Bone marrow (tissue), 2 donors: Measurements from ENCODE around the gene NAPEPLD.
"Not testable (repeated sequence)": the region's sequence is repeated elsewhere in the genome, so short reads cannot be mapped to it uniquely, and the experiment has no call there.

Experiments
- DNase-seq, 2 donors: peaks; one replicate each; lab custom pipeline; 2025; lab: John Stamatoyannopoulos, UW

The NAPEPLD gene

DNA sequence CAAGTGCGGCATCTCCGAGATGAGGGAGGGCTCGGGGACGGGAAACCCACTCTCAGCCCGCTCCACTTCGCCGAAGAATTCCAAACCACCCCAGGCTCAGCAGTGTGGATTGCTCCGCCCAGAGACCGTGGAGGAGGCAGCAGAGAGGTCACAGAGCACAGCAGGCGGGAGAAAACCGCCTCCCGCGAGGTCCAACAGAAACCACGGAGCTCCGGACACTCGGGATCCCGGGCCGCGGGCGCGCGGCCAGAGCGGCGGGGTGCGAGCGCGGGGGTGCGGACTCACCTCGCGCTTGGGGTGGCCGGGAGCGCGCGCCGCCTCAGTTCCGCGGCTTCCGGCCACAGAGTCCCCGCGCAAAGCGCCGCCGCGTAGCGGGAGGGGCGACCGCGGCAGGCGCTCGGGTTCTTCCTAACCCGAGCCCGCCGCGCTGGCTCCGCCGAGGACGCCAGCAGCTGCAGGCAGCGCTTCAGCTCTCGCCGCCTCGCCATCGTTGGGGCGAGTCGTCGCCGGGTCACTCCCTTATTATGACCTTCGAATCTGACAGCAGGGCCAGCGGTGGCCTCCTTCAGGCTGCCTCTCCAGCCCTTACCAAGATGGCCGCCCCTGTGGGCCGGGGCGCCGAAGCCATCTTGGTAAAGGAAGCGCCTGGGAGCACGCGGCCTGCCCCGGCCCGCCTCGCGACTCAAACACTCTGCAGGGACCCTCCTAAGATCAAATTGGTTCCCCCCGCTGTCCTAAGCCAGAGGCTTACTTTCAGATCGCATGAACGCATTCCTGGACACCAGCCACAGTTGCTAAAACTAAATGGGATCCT, at the start of gene NAPEPLD:
Gene NAPEPLD (minus strand): TSS at position 106 of the 814 bp plus-strand sequence. CDS start 20,323 bp downstream, outside the sequence.
- DNase-seq = peak; percentile 43 to 95

- DNase-seq = not testable (repeated sequence)
Measured at GRCh38 chr7:103198079-103198478, 49.2 kb upstream of the NAPEPLD start.

DNA sequence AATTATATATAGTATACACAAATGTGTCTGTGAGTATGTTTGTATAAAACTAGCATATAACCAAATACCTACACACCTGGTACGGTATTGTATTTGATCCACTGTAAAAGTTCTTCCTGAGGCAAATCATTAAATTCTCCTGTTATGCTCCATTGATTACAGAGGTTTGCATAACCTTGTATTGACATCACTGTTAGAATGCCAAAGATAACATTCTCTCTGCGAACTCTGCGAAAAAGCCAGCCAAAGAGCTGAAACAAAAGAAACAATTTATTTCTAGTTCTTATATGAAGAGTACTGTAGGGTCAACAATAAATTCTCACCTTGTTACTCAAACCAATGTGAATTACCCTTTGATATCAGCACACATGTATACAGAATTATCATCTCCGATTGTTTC, 46.5 kb upstream of the NAPEPLD start:
- not testable (repeated sequence) for DNase-seq

GRCh38 chr7:103172415-103173146, 23.7 kb upstream of the NAPEPLD start:
- DNase-seq = not testable (repeated sequence)

- not testable (repeated sequence) for DNase-seq
Measured at GRCh38 chr7:103171695-103172414, 23.0 kb upstream of the NAPEPLD start.

DNA sequence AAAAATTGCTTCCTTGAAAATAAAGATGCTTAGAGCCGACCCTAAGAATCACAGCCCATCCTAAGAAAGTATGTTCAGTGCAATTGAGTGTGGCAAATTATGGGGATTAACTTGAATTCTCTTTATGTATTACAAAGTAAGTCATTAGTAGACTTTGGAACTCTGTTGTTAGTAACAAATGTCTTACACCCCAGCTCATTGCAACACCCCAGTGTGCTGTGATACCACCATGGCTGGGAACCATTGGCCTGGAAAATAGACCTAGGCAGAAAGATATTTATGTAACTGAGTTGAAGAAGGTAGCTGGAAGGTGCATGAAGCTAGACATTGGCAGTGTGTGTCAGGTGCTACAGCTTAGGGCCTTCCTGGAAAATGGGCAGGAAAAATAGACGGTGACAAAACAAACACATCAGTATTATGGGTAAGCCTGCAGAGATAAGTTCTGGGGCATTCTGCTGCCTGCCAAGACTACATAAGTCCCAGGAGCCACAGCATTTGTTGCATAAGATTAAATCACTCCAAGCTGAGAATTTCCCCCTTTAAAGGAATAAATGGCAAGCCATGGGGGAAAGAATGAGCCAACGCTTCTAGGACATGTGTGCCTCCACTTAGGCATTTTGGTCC, 18.1 kb upstream of the NAPEPLD start:
- not testable (repeated sequence) for DNase-seq

GRCh38 chr7:103163087-103163825, 14.4 kb upstream of the NAPEPLD start:
- DNase-seq = not testable (repeated sequence)

DNA sequence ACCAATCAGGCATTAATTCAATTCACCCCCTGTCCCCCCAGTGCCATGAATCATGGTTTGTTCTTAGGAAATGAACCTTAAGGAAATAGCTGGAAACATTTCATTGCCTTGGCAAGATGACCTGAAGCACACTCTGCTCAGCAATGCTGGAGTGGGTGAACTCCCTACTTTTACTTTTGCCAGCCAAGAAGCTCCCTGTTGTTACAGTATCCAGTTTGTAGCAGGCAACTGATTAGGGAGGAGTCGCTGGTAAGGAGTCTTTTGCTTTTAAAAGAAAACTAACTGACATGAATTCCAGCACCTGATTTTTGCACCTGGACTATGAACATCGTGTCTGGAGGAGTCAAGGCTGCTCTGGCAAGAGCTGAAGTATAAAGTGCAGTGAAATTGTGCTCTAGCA, 13.7 kb upstream of the NAPEPLD start:
- not testable (repeated sequence) for DNase-seq

DNA sequence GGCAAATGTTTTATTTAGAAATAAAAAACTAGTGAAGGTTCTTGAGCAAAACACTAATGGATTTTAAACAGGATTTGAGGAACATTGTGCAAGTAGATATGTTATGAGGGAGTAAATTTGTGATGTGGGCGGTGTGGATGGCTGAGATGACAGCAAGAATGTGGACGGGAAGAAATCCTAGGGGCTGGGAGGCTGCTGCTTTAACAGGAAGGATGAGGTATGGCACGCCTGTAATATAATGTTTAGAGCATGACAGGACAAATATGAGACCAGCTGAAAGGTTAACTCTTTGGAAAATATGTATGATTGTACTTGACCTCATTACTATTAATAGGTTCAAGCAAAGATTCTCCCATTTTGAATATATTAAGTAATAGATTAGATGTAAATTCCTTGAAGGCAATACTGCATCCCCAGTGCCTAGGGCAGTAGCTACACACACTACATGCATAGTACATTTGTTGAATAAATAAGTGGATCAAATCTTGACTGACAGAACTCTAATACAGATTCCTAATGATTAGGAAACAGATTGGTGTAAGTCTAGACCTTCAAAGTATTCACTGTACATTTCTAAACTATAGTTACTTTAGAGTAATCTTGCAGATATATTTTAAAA, 13.2 kb upstream of the NAPEPLD start:
- not testable (repeated sequence) for DNase-seq

DNA sequence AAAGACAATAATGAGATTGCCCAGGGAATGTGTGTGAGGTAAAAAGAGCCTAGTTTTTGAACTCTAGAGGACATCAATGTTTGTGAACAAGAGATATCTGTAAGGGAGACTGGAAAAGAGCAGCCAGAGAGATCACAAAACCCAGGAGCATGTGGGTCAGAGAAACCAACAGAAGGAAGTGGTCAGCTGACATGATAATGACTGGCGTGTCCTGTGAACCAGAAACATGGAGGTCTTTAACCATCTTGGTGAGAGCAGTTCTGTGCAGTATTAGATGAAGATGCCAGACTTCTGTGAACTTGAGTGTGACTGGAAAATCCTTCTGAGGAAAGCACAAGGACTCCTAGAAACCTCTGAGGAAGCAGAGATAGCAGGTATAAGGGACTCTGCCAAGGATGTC, 10.2 kb upstream of the NAPEPLD start:
- DNase-seq = not testable (repeated sequence)

- DNase-seq = not testable (repeated sequence)
Measured at GRCh38 chr7:103155331-103156024, 6.6 kb upstream of the NAPEPLD start.

- DNase-seq = no peak
Measured at GRCh38 chr7:103154042-103154441, 5.1 kb upstream of the NAPEPLD start.

GRCh38 chr7:103152744-103153617, 4.1 kb upstream of the NAPEPLD start:
- DNase-seq = not testable (repeated sequence)

- not testable (repeated sequence) for DNase-seq
Measured at GRCh38 chr7:103151993-103152676, 3.2 kb upstream of the NAPEPLD start.

GRCh38 chr7:103150192-103150591, 1.3 kb upstream of the NAPEPLD start:
- DNase-seq = no peak

DNA sequence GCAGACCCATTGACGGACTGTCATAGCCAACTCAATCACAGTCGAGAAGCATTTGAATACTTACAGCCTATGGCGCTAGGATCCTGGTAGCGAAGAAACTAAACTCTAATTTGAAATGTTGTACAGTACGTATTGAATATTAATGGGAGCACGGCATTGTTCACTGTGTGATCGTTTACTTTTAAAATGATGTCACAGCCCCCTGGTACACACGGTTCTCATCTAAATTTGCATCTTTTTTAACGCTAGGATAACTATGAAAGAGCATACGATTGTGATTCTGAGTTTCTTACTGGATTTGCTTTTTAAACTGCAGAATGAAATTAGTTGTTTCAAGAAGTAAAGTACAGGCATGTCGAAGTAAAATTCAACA, 895 bp upstream of the NAPEPLD start:
- DNase-seq = no peak

- no peak for DNase-seq
Measured at GRCh38 chr7:103148131-103148993, 537 bp downstream of the NAPEPLD start.

DNA sequence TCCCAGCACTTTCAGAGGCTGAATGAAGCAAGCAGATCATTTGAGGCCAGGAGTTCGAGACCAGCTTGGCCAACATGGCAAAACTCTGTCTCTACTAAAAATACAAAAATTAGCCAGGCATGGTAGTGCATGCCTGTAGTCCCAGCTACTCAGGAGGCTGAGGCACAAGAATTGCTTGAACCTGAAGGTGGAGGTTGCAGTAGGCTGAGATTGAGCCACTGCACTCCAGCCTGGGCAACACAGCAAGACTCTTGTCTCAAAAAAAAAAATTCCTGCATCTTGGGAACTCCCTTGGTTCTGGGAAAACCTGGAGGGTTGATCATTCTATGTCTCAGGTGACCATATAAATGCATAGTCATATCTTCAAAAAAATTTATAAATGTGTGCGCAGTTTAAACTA, 4.1 kb downstream of the NAPEPLD start:
- not testable (repeated sequence) for DNase-seq
